Measurements from ENCODE around the gene VPS13D.

GRCh38 chr1:12530462-12531178 is 300.8 kb downstream of the VPS13D start:
- TF ChIP-seq CTCF (IDR thresholded peaks at IDR 0.05 in 4 of 5, conservative IDR thresholded peaks at IDR 0.05 in 1 of 5) (no peak), POLR2A (IDR thresholded peaks at IDR 0.05) (no peak)
